AG04449 (cell line): ENCODE data around the gene FASN.

Experiments used
- CTCF ChIA-PET: fragments of 350-600 bp; formaldehyde crosslinking; extraction: SDS; loops from one replicate; lab custom pipeline; 2021; ENCODE audit warnings: antibody characterized with exemption; lab: Yijun Ruan, JAX
- POLR2A ChIA-PET: fragments of 400-600, 350-600 bp; formaldehyde crosslinking; extraction: SDS; loops from one replicate; lab custom pipeline; 2020; ENCODE audit warnings: antibody characterized with exemption, inconsistent platforms; lab: Yijun Ruan, JAX
- DNase-seq: peaks from one replicate; pipeline ENCODE4 v3.0.0-alpha.2; 2010; ENCODE audit warnings: low read depth, low spot score
- H3K4me3 ChIP-seq: 2 replicates; pipeline ENCODE4 v1.5.1; 2011; ENCODE audit warnings: low read depth, mild to moderate bottlenecking, control low read depth, low read length
- TF ChIP-seq, protein P1 (sequence below): IDR thresholded peaks from one replicate; pipeline ENCODE4 v1.5.1; 2011; ENCODE audit warnings: mild to moderate bottlenecking, moderate library complexity, low read length, control low read depth, inconsistent platforms; ENCODE audit not compliant: insufficient read depth; ENCODE audit errors: missing control alignments

FASN gene

DNA sequence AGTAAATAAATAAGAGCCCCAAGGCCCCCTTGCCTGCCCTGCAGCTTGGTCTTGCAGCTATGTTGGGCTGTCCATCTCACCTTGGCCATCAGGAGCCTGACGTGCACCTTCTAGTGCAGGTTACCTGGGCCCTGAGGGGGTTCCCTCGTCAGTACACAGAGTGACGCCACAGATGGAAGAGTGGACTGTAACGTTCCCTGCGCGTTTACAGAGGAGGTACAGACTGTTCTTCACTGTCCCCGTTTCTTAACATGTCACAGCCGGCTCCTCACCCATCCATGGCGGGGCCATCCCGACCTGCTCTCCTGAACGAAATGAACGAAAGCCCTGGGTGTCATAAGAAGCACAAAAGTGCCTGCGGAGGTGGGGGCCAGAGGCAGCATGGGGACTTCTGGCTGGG, 15.9 kb upstream of the FASN start:
- no peak overlapping the region for H3K4me3 ChIP-seq
- POLR2A ChIA-PET: no interaction called here
- no peak for DNase-seq
- CTCF ChIA-PET: interaction anchor here (1.1 kb wide), 2 partner anchors 9 to 10 kb away, joined by 3 read pairs; no protein-coding TSS in a partner anchor
- TF ChIP-seq, protein P1, sequence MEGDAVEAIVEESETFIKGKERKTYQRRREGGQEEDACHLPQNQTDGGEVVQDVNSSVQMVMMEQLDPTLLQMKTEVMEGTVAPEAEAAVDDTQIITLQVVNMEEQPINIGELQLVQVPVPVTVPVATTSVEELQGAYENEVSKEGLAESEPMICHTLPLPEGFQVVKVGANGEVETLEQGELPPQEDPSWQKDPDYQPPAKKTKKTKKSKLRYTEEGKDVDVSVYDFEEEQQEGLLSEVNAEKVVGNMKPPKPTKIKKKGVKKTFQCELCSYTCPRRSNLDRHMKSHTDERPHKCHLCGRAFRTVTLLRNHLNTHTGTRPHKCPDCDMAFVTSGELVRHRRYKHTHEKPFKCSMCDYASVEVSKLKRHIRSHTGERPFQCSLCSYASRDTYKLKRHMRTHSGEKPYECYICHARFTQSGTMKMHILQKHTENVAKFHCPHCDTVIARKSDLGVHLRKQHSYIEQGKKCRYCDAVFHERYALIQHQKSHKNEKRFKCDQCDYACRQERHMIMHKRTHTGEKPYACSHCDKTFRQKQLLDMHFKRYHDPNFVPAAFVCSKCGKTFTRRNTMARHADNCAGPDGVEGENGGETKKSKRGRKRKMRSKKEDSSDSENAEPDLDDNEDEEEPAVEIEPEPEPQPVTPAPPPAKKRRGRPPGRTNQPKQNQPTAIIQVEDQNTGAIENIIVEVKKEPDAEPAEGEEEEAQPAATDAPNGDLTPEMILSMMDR: no peak

DNA sequence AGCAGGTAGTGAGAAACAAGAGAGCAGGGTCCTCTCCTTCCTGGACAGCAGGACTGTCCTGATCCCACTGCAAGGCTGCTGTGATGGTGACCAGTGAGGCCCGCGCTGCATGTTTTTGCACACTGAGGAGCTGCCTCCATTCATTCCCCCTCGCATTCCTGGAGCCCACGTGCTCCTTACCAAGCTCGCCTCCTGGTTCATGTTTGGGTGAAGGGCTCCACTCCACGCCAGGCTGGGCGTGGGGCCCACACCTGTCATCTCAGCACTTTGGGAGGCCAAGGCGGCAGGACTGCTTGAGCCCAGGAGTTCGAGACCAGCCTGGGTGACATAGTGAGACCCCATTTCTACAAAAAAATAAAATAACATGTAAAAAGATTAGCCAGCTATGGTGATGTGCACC, 15.4 kb upstream of the FASN start:
- POLR2A ChIA-PET: no interaction called here
- CTCF ChIA-PET: interaction anchor here (1.1 kb wide), 2 partner anchors 8 to 10 kb away, joined by 3 read pairs; no protein-coding TSS in a partner anchor
- no peak overlapping the region for H3K4me3 ChIP-seq
- TF ChIP-seq, protein P1: no peak
- DNase-seq: no peak

DNA sequence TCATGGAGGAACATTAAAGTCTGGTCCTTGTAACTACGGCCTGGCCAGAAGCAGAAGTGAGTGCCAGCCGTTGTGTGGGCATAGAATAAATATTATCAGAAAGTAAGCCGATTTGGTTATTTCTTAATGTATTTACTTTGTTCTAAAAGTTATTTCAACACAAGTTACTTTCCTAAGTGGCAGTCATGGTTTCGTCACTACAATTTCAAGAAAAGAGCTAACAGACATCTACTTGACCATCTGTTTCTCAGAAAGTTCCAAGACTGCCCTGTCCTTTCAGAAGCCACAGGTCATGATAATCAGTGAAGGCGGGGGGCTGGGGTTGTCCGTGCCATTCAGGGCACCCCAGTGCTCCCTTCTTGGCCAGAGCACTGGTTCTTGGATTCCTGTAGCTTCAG, 14.9 kb upstream of the FASN start:
- H3K4me3 ChIP-seq: no peak overlapping the region
- DNase-seq: no peak
- TF ChIP-seq, protein P1: no peak
- CTCF ChIA-PET: interaction anchor here (1.1 kb wide), 2 partner anchors 8 to 11 kb away, joined by 3 read pairs; no protein-coding TSS in a partner anchor
- POLR2A ChIA-PET: no interaction called here

DNA sequence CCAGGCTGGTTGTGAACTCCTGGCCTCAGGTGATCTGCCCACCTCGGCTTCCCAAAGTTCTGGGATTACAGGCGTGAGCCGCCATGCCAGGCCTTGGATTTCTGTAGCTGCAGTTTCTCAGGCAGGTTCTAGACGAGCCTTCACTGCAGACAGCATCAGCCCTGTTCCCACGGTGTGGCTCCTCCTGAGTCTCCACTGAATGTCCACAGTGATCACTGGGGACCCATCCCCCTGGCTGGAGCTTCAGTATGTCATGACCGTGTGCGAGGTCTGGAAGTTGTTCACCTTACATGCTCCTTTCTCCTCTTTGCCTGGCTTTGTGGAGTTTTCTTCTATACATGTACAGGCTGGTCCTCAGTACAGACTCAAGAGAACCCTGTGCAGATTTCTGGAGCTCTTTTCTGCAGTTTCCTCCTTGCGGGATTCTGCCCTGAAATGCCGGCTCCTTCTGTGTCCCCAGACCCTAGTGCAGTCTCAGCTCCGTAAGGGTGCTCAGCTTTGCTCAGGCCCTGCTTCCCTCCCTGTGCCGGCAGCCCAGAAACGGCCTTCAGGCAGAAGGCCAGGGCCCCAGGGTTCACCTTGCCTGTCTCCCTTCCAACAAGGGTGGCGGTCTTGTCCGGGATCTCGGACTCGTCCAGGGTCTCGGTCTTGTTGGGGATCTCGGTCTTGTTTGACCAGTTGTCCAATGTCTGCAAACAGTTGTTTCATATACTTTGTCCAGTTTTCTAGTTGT, 14.3 kb upstream of the FASN start:
- no peak overlapping the region for H3K4me3 ChIP-seq
- no peak for DNase-seq
- CTCF ChIA-PET: no interaction called here
- POLR2A ChIA-PET: no interaction called here
- TF ChIP-seq, protein P1: no peak

DNA sequence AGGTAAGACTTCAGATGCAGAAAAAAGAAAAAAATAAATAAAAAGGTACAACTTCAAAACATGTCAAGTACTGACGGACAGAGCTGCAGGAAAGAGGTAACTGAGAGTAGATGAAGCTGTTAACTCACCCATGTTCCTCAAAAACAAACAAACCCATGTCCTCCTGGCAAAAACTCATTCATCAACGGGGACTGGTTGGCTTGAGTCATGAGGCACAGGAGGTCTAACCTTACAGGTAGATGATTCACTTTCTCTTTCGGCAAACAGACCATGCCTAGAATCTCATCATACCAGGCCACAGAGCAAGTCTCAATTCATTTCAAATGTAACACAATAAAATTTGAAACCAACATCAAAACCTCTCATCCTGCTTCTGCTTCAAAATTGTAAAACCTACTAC, 12.3 kb upstream of the FASN start:
- H3K4me3 ChIP-seq: no peak overlapping the region
- TF ChIP-seq, protein P1: no peak
- POLR2A ChIA-PET: no interaction called here
- CTCF ChIA-PET: no interaction called here
- no peak for DNase-seq

DNA sequence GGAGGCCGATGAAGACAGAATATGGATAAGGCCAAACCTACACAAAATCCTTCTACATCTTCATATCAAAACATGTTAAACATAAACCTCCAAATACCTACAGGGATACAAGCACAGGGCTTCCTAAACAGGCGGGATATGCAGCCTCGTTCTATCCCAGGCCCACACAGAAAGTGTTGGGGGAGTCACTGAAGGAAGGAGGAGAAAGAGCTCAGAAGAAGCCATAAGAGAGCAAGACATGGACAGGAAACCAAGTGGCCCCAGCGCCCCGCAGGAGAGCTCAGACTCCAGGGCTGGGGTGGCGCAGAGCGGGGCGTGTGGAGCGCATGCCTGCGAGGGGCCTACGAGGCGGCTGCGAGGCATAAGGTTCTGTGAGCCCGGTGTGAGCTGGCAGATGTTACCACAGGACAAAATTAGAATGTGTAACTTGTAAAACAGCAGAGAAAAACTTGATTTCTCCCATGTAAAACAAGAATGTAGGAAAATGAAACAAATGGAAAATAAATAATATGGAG, 11.0 kb upstream of the FASN start:
- no peak overlapping the region for H3K4me3 ChIP-seq
- ChIA-PET CTCF (no interaction called here), POLR2A (no interaction called here)
- TF ChIP-seq, protein P1: no peak
- no peak for DNase-seq
